Fibroblast of lung (primary cell): ENCODE measurements around the gene HSF2BP. TPM values are rescaled to one million over a fixed set of nuclear protein-coding genes. Genes with fewer than 3 reads are reported as not detected.

Experiments used
- DNase-seq, 2 donors: peaks; one replicate each; pipeline versions ENCODE4 v3.0.0 to v3.0.0-alpha.2; 2010; ENCODE audit warnings: low read depth in 2 of 2
- H2AFZ ChIP-seq: 2 replicates; pipeline ENCODE4 v1.5.1; 2012; ENCODE audit warnings: low read length, control low read depth, inconsistent platforms
- H3K27ac ChIP-seq: 2 replicates; pipeline ENCODE4 v1.5.1; 2011; ENCODE audit warnings: low read length, control low read depth; ENCODE audit not compliant: insufficient read depth
- H3K27me3 ChIP-seq: 2 replicates; pipeline ENCODE4 v1.5.1; 2011; ENCODE audit warnings: mild to moderate bottlenecking, low read length; ENCODE audit not compliant: control insufficient read depth, insufficient read depth
- H3K36me3 ChIP-seq: 2 replicates; pipeline ENCODE4 v1.5.1; 2011; ENCODE audit warnings: low read length; ENCODE audit not compliant: control insufficient read depth, insufficient read depth
- H3K4me1 ChIP-seq: 2 replicates; pipeline ENCODE4 v1.5.1; 2011; ENCODE audit warnings: low read length; ENCODE audit not compliant: control insufficient read depth, insufficient read depth; ENCODE audit errors: extremely low read depth
- H3K4me2 ChIP-seq: 2 replicates; pipeline ENCODE4 v1.5.1; 2011; ENCODE audit warnings: low read length, control low read depth; ENCODE audit not compliant: insufficient read depth; ENCODE audit errors: extremely low read depth
- H3K4me3 ChIP-seq, 4 experiments: fragments of 200-600 bp in 1 of 4; sonication (generic) in 1 of 4; replicated peaks in 1 of 4; 2 replicates each; pipeline ENCODE4 v1.5.1; 2011 to 2016; ENCODE audit warnings: low read length in 4 of 4, low read depth in 3 of 4, mild to moderate bottlenecking in 3 of 4, control low read depth in 2 of 4, inconsistent platforms in 1 of 4, mixed read lengths in 1 of 4; ENCODE audit not compliant: insufficient read depth in 1 of 4; ENCODE audit errors: control extremely low read depth in 1 of 4
- H3K79me2 ChIP-seq: 2 replicates; pipeline ENCODE4 v1.5.1; 2012; ENCODE audit warnings: mild to moderate bottlenecking, low read length, inconsistent platforms; ENCODE audit not compliant: control insufficient read depth, insufficient read depth
- H3K9ac ChIP-seq: 2 replicates; pipeline ENCODE4 v1.5.1; 2011; ENCODE audit warnings: mild to moderate bottlenecking, low read length, control low read depth; ENCODE audit not compliant: insufficient read depth
- H3K9me3 ChIP-seq: 2 replicates; pipeline ENCODE4 v1.5.1; 2012; ENCODE audit warnings: low read depth, low read length; ENCODE audit not compliant: control insufficient read depth, insufficient read depth
- H4K20me1 ChIP-seq: 2 replicates; pipeline ENCODE4 v1.5.1; 2011; ENCODE audit warnings: low read length; ENCODE audit not compliant: control insufficient read depth, insufficient read depth; ENCODE audit errors: extremely low read depth
- EZH2 ChIP-seq: IDR thresholded peaks from 2 replicates; pipeline ENCODE4 v1.5.1; 2012; ENCODE audit warnings: low read length, control low read depth, mild to moderate bottlenecking; ENCODE audit errors: missing control alignments
- polyA plus RNA-seq, 2 donors: library from polyadenylated mRNA; depleted of rRNA in 1 of 2; stranded (reverse) in 1 of 2; unstranded in 1 of 2; fragments of >200 nt; gene quantifications; 2 replicates each; pipeline ENCODE4 v1.2.1, GENCODE V29; 2011 to 2012; ENCODE audit warnings: missing spikeins in 1 of 2
- total RNA-seq: library from RNA; depleted of rRNA; stranded (reverse); fragments of >200 nt; gene quantifications from 2 replicates; pipeline ENCODE4 v1.2.1, GENCODE V29; 2014
- TF ChIP-seq, protein P1 (sequence below), 2 donors: IDR thresholded peaks in 1 of 2; conservative IDR thresholded peaks in 1 of 2; 1 replicate in 1 of 2; 2 replicates in 1 of 2; pipeline ENCODE4 v1.5.1; 2011 to 2012; ENCODE audit warnings: low read length in 2 of 2, control low read depth in 1 of 2, inconsistent platforms in 1 of 2, low read depth in 1 of 2, mild to moderate bottlenecking in 1 of 2

The HSF2BP gene
- total and polyA plus RNA-seq, 2 donors (not counting 1 experiment from before 2014, with no cell fraction given): 0.70 to 1.2 TPM

DNA sequence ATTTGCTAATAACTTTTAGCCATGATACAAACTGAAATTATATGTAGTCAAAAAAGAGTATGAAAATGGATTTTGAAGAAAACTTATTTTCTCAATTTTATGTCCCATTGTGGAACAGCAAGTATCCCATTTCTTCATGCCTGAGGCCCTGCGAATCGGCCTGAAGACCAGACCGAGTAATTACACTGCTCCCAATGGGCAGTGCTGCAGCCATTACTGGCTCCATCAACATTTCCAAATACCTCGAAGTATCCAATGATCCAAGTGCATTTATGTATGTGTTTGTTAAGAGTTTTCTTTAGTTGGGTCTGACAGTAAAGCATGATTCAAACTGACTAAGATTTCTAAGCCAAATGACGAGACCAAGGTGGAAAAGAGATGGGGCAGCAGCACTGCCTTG lies 44.4 kb downstream of the HSF2BP start:
- Histone ChIP-seq H3K79me2 (no peaks in the 10 kb centered on the region), H3K9me3 (no peaks in the 10 kb centered on the region), H3K4me2 (no peak overlapping the region), H3K36me3 (no peaks in the 10 kb centered on the region), H4K20me1 (no peaks in the 10 kb centered on the region), H3K4me1 (peaks cover 3% of the 10 kb centered on the region), H3K9ac (no peak overlapping the region), H2AFZ (no peak overlapping the region), H3K27me3 (no peaks in the 10 kb centered on the region), H3K4me3 (no peak overlapping the region), H3K27ac (no peak overlapping the region)
- TF ChIP-seq, protein P1, sequence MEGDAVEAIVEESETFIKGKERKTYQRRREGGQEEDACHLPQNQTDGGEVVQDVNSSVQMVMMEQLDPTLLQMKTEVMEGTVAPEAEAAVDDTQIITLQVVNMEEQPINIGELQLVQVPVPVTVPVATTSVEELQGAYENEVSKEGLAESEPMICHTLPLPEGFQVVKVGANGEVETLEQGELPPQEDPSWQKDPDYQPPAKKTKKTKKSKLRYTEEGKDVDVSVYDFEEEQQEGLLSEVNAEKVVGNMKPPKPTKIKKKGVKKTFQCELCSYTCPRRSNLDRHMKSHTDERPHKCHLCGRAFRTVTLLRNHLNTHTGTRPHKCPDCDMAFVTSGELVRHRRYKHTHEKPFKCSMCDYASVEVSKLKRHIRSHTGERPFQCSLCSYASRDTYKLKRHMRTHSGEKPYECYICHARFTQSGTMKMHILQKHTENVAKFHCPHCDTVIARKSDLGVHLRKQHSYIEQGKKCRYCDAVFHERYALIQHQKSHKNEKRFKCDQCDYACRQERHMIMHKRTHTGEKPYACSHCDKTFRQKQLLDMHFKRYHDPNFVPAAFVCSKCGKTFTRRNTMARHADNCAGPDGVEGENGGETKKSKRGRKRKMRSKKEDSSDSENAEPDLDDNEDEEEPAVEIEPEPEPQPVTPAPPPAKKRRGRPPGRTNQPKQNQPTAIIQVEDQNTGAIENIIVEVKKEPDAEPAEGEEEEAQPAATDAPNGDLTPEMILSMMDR (conservative IDR thresholded peaks at IDR 0.05 in 1 of 2, IDR thresholded peaks at IDR 0.05 in 1 of 2; ENCODE audit: low read depth in 1 of 2, low read length in 2 of 2): no peak
- TF ChIP-seq EZH2: no peak
- DNase-seq: no peak

DNA sequence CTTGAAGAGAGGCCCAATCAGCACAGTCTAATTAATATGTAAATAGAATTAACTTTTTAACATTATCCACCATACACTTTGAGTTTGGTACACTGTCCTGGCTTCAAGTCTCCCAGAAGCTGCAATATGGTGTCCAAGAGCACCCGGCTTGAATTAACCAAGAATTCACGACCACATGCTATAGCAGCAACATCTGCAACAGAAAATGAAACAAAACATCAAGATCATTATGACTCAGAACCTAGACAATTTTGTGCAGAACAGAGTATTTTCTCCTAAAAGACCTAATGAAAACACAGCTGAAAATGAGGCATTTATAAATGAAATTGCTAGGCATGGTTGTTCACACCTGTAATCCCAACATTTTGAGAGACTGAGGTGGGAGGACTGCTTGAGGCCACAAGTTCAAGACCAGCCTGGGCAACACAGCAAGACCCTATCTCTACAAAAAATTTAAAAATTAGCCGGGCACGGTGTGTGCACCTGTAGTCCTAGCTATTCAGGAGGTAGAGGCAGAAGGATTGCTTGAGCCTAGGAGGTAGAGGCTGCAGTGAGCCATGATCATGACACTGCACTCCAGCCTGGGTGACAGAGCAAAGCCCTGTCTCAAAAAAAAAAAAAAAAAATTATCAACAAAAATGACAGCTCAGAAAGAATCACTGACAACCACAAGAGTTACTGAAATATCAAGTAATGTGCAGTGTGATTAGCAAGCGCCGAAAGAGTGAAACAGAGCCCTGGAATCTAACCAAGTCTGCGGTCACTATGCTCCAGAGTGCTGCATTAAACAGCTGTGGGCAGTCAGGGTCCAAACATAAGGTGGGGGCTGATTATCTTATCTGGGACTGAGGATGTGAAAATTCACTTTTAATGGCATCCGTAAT lies 45.3 kb downstream of the HSF2BP start:
- no peaks in the 10 kb centered on the region for H3K9me3 ChIP-seq
- no peaks in the 10 kb centered on the region for H3K27me3 ChIP-seq
- H3K79me2 ChIP-seq: no peaks in the 10 kb centered on the region
- H3K4me1 ChIP-seq: peaks cover 3% of the 10 kb centered on the region
- no peak overlapping the region for H3K27ac ChIP-seq
- H4K20me1 ChIP-seq: no peaks in the 10 kb centered on the region
- no peak for TF ChIP-seq EZH2
- TF ChIP-seq, protein P1 (conservative IDR thresholded peaks at IDR 0.05 in 1 of 2, IDR thresholded peaks at IDR 0.05 in 1 of 2; ENCODE audit: low read depth in 1 of 2, low read length in 2 of 2): no peak
- no peak overlapping the region for H3K4me3 ChIP-seq
- H3K4me2 ChIP-seq: no peak overlapping the region
- no peaks in the 10 kb centered on the region for H3K36me3 ChIP-seq
- H2AFZ ChIP-seq: no peak overlapping the region
- peak; percentile 62 to 71 for DNase-seq
- no peak overlapping the region for H3K9ac ChIP-seq

DNA sequence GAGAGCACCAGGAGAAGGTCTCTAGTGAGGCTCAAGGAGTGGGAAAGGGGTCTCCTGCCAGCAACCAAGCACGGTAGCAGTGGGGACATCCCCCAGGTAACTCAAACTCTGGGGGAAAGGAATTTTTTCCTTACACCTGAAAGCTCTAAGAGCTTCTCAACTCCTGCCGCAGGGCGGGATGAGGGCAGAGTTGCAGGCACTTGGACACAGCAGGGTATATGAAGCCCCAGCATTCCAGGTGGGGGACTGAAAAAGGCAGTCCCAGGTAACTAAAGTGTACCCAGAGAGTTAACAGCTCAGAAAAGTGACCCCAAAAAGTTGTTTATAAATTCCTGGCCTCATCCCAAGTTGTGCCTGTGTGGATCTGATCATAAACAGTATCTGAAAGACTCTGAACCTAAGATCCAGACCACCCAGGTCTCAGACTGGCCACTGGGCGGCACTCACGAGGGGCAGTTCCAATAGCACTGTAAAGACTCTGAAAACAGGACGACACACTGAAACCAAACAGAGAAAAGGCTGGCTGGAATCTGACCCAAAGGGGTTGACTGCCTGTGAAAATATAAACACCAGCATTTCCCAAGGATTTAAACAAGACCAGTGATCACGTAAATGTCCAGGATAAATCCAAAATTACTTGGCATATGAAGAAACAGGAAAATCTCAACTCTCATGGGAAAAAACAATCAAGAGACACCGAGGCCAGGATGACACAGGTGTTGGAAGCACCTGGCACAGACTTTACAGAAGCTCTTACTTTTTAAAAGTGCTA lies 47.5 kb downstream of the HSF2BP start:
- no peaks in the 10 kb centered on the region for H4K20me1 ChIP-seq
- H3K36me3 ChIP-seq: no peaks in the 10 kb centered on the region
- peak in 1 of 2 donors; percentile 90 for DNase-seq
- no peak overlapping the region for H3K9ac ChIP-seq
- no peaks in the 10 kb centered on the region for H3K27me3 ChIP-seq
- TF ChIP-seq, protein P1 (conservative IDR thresholded peaks at IDR 0.05 in 1 of 2, IDR thresholded peaks at IDR 0.05 in 1 of 2; ENCODE audit: low read depth in 1 of 2, low read length in 2 of 2): peak; percentile 87 to 93
- no peak for TF ChIP-seq EZH2
- no peaks in the 10 kb centered on the region for H3K9me3 ChIP-seq
- H3K79me2 ChIP-seq: no peaks in the 10 kb centered on the region
- no peak overlapping the region for H3K4me3 ChIP-seq
- H3K27ac ChIP-seq: no peak overlapping the region
- H3K4me2 ChIP-seq: peak overlapping the region; percentile 70
- H2AFZ ChIP-seq: peak overlapping the region; percentile 27
- H3K4me1 ChIP-seq: peaks cover 3% of the 10 kb centered on the region
